IPS-11a (cell line): Measurements from ENCODE around the gene CTDSP1.
A peak's percentile ranks its signal among the peaks of the same experiment; 100 is the strongest.

Source experiments
- H3K4me3 ChIP-seq: one replicate; pipeline ENCODE4 v1.5.1; 2013; ENCODE audit warnings: low read depth, low read length, control low read depth

CTDSP1 gene

GRCh38 chr2:218382785-218383184 lies 16.9 kb upstream of the CTDSP1 start:
- no peak overlapping the region for H3K4me3 ChIP-seq

DNA sequence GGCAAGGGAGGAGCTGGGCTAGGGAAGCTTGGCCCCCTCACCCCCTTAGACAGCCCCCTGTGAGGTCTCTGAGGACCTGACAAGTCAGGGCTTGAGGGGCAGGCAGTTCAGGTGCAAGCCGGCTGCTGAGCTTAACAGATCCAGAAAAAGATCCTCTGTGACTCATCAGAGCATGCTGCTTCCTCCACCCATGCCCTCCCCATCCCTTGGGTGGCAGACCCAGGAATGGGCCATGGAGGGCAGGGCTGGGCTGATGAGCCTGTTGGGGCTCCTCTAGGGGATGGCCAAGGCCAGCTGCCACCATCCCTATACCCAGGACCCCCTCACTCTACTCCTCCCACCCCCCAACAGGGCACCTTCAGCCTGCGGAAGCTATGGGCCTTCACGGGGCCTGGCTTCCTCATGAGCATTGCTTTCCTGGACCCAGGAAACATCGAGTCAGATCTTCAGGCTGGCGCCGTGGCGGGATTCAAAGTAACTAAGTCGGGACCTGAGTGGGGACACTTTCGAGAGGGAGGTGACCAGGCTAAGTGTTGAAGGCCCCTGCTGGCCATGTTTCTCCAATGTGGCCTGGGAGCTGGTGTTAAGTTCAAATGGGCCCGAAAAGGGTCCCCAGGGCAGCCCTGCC lies 15.7 kb upstream of the CTDSP1 start:
- H3K4me3 ChIP-seq = no peak overlapping the region

GRCh38 chr2:218384975-218385374 lies 14.7 kb upstream of the CTDSP1 start:
- H3K4me3 ChIP-seq = no peak overlapping the region

GRCh38 chr2:218386505-218387368 lies 12.9 kb upstream of the CTDSP1 start:
- peak overlapping the region; percentile 42 for H3K4me3 ChIP-seq

DNA sequence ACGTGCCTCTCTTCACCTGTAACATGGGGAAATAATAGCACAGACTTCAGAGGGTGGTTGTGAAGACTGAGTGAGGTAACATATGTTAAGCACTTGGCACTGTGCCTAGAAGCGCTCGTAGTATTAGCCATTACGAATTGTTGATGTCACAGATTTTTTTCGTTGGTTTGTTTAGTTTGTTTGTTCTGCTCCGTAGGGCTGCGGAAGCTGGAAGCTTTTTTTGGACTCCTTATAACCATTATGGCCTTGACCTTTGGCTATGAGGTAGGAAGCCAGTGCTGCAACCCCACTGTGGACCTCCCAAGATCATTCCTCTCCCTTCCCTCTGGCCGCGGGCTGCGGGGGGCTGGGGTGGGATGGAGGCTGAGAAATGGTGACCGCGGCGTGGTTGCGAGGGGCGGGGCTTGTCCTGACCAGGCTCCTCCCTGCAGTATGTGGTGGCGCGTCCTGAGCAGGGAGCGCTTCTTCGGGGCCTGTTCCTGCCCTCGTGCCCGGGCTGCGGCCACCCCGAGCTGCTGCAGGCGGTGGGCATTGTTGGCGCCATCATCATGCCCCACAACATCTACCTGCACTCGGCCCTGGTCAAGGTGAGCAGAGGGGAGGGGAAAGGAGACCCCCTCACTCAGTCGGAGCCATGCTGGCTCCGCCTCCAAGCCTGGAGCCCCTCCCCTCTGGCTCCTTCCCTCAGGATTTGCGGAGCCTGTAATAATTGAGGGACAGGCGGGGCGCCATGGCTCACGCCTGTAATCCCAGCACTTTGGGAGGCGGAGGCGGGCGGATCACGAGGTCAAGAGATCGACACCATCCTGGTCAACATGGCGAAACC lies 12.1 kb upstream of the CTDSP1 start:
- peak overlapping the region; percentile 42 for H3K4me3 ChIP-seq

GRCh38 chr2:218389333-218390150 lies 10.1 kb upstream of the CTDSP1 start:
- H3K4me3 ChIP-seq = no peak overlapping the region

DNA sequence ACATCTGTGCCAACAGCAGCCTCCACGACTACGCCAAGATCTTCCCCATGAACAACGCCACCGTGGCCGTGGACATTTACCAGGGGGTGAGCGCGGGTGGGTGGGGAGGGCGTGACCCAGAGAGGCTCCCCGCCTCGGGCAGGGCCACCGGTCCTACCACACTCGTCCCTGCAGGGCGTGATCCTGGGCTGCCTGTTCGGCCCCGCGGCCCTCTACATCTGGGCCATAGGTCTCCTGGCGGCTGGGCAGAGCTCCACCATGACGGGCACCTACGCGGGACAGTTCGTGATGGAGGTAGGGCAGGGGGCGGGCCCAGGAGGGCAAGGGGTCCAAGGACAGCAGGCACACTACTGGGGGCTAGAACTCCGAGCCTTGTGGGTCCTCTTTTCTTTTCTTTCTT lies 8.5 kb upstream of the CTDSP1 start:
- no peak overlapping the region for H3K4me3 ChIP-seq

DNA sequence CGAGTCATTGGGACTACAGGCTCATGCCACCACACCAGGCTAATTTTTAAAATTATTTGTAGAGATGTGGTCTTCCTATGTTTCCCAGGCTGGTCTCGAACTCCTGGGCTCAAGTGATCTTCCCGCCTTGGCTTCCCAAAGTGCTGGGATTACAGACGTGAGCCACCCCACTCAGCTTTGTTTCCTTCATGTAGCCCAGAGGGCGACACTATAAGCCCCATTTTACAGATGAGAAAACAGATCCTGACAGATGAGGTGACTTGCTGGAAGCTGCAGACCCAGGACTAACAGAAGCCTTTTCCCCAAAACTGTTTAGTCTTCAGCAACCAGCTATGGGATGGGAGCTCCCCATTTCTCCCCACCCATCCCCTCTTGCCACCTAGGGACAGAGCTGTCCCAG lies 7.2 kb upstream of the CTDSP1 start:
- H3K4me3 ChIP-seq = no peak overlapping the region

GRCh38 chr2:218392891-218393462 lies 6.7 kb upstream of the CTDSP1 start:
- no peak overlapping the region for H3K4me3 ChIP-seq

GRCh38 chr2:218393750-218394290 lies 5.8 kb upstream of the CTDSP1 start:
- H3K4me3 ChIP-seq = no peak overlapping the region

DNA sequence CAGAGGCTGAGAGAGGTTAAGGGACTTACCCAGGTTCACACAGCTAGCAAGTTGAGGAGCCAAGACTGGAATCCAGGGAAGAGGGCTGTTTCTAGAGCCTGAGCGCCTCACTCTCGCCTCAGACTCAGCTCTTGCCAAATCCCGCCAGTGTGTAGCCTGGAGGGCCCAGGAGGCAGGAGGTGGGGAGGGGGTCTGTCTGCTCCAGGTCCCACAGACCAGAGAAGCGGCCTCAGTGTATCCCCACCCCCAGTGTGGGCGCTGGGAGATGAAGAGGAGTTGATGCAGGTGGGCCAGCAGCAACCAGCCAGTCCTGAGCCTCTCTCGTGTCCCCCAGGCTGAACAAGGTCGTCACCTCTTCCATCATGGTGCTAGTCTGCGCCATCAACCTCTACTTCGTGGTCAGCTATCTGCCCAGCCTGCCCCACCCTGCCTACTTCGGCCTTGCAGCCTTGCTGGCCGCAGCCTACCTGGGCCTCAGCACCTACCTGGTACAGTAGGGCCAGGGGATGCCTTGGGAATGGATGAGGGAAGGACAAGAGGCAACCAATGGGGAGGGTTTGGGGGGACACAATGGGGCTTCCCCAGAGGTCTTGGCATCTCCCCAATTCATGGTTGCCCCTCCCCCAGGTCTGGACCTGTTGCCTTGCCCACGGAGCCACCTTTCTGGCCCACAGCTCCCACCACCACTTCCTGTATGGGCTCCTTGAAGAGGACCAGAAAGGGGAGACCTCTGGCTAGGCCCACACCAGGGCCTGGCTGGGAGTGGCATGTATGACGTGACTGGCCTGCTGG lies 5.2 kb upstream of the CTDSP1 start:
- no peak overlapping the region for H3K4me3 ChIP-seq

- H3K4me3 ChIP-seq = no peak overlapping the region
Observed at GRCh38 chr2:218395090-218395444, 4.6 kb upstream of the CTDSP1 start.

DNA sequence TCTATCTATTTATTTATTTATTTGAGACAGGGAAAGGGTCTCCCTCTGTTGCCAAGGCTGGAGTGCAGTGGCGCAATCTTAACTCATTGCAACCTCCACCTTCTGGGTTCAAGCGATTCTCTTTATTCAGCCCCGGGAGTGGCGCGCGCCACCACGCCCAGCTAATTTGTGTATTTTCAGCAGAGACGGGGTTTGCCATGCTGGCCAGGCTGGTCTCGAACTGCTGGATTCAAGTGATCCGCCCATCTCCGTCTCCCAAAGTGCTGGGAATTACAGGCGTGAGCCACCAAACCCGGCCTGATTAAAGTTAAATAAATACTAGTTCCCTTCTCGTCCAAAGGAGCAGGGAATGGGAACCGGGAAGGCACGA lies 4.2 kb upstream of the CTDSP1 start:
- peak overlapping the region; percentile 13 for H3K4me3 ChIP-seq

DNA sequence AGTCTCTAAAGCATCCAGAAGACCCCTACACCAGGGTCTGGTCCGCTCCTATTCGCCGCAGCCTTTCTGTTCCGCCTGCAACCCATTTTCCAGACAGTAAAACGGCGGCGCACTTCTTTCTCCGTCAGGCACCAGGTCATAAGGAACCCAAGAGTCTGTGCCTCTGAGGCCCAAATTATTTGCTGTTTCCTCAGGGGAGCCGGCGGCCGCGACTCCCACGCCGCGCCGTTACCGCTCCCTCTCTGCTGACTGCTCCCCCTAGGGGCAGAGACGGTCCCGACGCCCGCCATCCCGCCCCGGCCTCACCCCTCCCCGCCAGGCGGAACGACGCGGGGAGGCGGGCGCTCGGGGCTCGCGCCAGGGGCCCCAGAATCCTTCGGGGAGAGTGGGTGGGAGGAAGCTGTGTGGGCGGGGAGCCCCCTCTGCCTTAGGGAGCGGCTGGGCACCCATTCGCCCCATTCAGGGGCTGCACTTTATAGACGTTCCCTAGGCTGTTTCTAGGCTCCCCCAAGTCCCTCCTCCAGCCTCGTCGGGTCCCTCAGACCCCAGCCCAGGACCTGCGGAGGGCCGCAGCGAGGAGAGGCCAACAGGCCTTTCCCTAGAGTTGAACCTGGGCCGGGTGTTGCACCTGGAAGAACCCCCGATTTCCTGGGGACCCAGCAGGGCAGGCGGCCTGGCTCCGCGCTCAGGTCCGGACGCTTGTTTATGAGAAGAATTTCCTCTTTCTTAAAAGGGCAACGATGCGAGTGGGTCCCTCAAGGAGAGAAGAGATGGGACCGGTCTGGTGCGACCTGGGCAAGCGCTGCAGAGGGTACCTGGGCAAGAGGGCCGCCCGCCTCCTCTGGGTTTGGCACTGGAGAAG lies 3.6 kb upstream of the CTDSP1 start:
- peak overlapping the region; percentile 72 for H3K4me3 ChIP-seq

DNA sequence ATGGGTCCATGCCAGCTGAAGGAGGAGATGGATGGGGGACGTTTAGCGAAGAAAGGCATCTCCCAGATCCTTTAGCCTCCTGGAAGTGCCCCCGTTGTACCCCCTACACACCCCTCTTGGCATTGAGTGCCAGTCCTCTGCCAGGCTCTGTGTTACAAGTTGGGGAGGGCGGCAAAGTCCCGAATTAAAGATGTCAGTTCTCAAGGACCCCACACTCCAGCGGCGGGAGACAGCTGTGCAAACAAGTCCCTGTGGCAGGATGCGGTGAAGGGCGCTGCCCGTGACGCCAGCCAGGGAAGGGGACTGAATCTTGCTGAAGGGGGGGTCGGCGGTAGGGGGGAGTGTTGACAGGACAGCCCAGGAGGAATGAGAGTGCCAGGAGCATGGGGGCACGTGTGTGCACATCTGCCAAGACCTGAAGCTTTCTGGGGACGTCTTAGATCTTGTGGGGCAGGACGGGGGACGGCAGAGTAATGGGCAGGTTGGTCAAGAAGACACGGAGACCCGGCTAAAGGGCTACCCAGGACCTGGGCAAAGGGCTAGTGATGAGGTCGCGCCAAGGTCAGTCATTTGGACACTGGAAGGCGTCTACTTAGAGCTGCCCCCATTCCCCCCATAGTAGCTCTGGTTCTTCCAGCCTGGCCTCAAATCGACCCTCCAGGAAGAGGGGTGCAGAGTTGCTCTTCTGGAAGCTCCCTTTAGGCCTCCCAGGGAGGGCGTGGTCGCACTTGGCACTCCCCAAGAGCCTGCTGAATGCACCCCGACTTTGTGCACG lies 2.8 kb upstream of the CTDSP1 start:
- peak overlapping the region; percentile 72 for H3K4me3 ChIP-seq

GRCh38 chr2:218397463-218397819 lies 2.2 kb upstream of the CTDSP1 start:
- peak overlapping the region; percentile 6 for H3K4me3 ChIP-seq

DNA sequence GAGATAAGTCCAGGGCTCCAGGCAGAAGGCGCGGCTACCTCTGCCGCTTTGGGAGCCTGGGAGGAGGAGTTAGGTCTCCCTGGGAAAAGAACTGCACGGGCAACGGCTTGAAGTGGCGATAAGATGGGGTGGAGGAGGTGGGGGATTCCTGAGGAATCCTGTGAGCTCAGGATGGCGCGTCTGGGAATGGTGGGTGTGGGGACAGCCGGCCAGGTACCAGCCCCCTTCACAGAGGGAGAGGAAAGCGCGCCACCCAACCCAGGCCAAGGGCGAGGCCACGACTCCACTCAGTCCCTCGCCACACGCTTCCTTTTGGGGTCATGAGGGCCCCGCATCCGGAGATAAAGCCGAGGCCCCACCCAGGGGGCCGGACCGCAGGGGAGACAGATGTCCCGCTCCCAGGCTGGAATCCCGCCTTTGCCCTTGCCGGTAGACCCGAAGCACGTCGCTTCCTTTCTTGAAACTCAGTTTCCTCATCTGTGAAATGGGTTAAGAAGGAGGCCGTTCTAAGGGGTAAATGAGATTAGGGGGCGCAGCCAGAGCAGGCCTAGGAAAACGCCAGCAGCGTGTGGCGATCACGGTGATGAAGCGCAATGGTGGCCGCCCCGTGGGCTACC lies 1.7 kb upstream of the CTDSP1 start:
- peak overlapping the region; percentile 24 for H3K4me3 ChIP-seq
